Prostate gland (tissue), 2 donors: ENCODE measurements around the gene COX5A.

ENCODE experiments used
- CTCF ChIP-seq, 4 experiments: fragments of 200-600 bp in 2 of 4; fragments of 450-650 bp in 2 of 4; sonication (generic) in 2 of 4; IDR thresholded peaks; 1 replicate in 3 of 4; 2 replicates in 1 of 4; pipeline ENCODE4 v1.5.1; 2016 to 2019; ENCODE audit warnings: antibody characterized with exemption in 4 of 4, mild to moderate bottlenecking in 2 of 4, moderate library complexity in 2 of 4
- POLR2A ChIP-seq: fragments of 450-650 bp; IDR thresholded peaks from one replicate; pipeline ENCODE4 v1.6.1; 2016; ENCODE audit warnings: antibody characterized with exemption, mild to moderate bottlenecking

- TF ChIP-seq CTCF (IDR thresholded peaks at IDR 0.05) (no peak), POLR2A (no peak)
Measured at GRCh38 chr15:74903676-74904075, 34.2 kb downstream of the COX5A start.
